Measurements from ENCODE around the gene ZNF365.
A peak's percentile ranks its signal among the peaks of the same experiment; 100 is the strongest.
"Not testable (repeated sequence)": the region's sequence is repeated elsewhere in the genome, so short reads cannot be mapped to it uniquely, and the experiment has no call there.

Gene ZNF365

GRCh38 chr10:62373995-62374861, at the start of gene ZNF365:
Gene ZNF365 (plus strand): TSS chr10:62374369. CDS start chr10:62376194, 1,825 bp downstream.
- DNase-seq = peak; percentile 58

- no peak for DNase-seq
Observed at GRCh38 chr10:62326176-62326575, 48.0 kb upstream of the ZNF365 start.

- DNase-seq = no peak
Observed at GRCh38 chr10:62327885-62328284, 46.3 kb upstream of the ZNF365 start.

GRCh38 chr10:62330213-62330612, 44.0 kb upstream of the ZNF365 start:
- DNase-seq = no peak

- no peak for DNase-seq
Observed at GRCh38 chr10:62332406-62332805, 41.8 kb upstream of the ZNF365 start.

- DNase-seq = no peak
Observed at GRCh38 chr10:62333135-62333889, 40.9 kb upstream of the ZNF365 start.

- DNase-seq = no peak
Observed at GRCh38 chr10:62333988-62334682, 40.0 kb upstream of the ZNF365 start.

- DNase-seq = no peak
Observed at GRCh38 chr10:62335326-62335725, 38.8 kb upstream of the ZNF365 start.

GRCh38 chr10:62336404-62336803, 37.8 kb upstream of the ZNF365 start:
- DNase-seq = no peak

- DNase-seq = no peak
Observed at GRCh38 chr10:62341419-62341818, 32.8 kb upstream of the ZNF365 start.

GRCh38 chr10:62343000-62343399, 31.2 kb upstream of the ZNF365 start:
- no peak for DNase-seq

GRCh38 chr10:62348029-62348428, 26.1 kb upstream of the ZNF365 start:
- DNase-seq = no peak

- DNase-seq = no peak
Observed at GRCh38 chr10:62352356-62352970, 21.7 kb upstream of the ZNF365 start.

- no peak for DNase-seq
Observed at GRCh38 chr10:62354916-62355315, 19.3 kb upstream of the ZNF365 start.

- no peak for DNase-seq
Observed at GRCh38 chr10:62356447-62356846, 17.7 kb upstream of the ZNF365 start.

- DNase-seq = not testable (repeated sequence)
Observed at GRCh38 chr10:62358151-62358550, 16.0 kb upstream of the ZNF365 start.

GRCh38 chr10:62373639-62373994, 552 bp upstream of the ZNF365 start:
- no peak for DNase-seq

GRCh38 chr10:62374862-62375710, 917 bp downstream of the ZNF365 start:
- DNase-seq = peak; percentile 41

- no peak for DNase-seq
Observed at GRCh38 chr10:62376071-62377025, 2.2 kb downstream of the ZNF365 start.

GRCh38 chr10:62377026-62377415, 2.9 kb downstream of the ZNF365 start:
- no peak for DNase-seq

- no peak for DNase-seq
Observed at GRCh38 chr10:62377966-62378365, 3.8 kb downstream of the ZNF365 start.

Measured in CD4-positive, alpha-beta T cell treated with Interleukin-21 for 1 hour (primary cell).